Nephron progenitor cell (in vitro differentiated cells): ENCODE results near the gene C16orf78.

ENCODE experiments used
- DNase-seq: peaks from one replicate; pipeline ENCODE4 v3.0.0; 2021
- H3K27ac Mint-ChIP-seq: 2 replicates; pipeline ENCODE4 v1.8.0; 2021; ENCODE audit warnings: mild to moderate bottlenecking, moderate library complexity, mixed read lengths
- H3K27me3 Mint-ChIP-seq: 2 replicates; pipeline ENCODE4 v1.8.0; 2021; ENCODE audit warnings: mild to moderate bottlenecking, low read depth, mixed read lengths; ENCODE audit not compliant: poor library complexity
- H3K36me3 Mint-ChIP-seq: 2 replicates; pipeline ENCODE4 v1.8.0; 2021; ENCODE audit warnings: low read depth, mixed read lengths
- H3K4me1 Mint-ChIP-seq: 2 replicates; pipeline ENCODE4 v1.8.0; 2021; ENCODE audit warnings: mixed read lengths
- H3K4me3 Mint-ChIP-seq: 2 replicates; pipeline ENCODE4 v1.8.0; 2021; ENCODE audit warnings: mild to moderate bottlenecking, moderate library complexity, mixed read lengths
- H3K9me3 Mint-ChIP-seq: 2 replicates; pipeline ENCODE4 v1.8.0; 2021; ENCODE audit warnings: mild to moderate bottlenecking, moderate library complexity, mixed read lengths
- TF ChIP-seq, protein P1 (sequence below): fragments of 200-600 bp; sonication (generic); IDR thresholded peaks from 2 replicates; pipeline ENCODE4 v1.5.0; 2021; ENCODE audit warnings: antibody characterized with exemption

Gene C16orf78

DNA sequence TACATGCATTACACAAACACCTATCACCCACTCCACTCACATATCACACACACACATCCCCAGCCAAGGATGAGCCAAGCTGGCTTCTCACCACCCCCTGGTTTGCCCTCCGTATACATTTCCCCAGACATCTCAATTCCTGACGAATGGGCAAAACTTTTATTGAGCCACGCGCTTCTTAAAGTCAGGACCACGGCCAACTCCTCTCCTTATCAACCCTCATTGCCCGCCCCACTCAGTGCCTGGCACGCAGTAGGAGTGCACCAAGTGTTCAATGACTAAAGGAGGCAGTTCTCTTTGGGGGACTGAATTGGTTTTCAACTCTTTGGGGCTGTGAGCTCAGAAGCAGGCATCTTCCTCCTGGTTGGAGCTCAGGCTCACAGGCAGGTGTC is 22.5 kb upstream of the C16orf78 start:
- TF ChIP-seq, protein P1, sequence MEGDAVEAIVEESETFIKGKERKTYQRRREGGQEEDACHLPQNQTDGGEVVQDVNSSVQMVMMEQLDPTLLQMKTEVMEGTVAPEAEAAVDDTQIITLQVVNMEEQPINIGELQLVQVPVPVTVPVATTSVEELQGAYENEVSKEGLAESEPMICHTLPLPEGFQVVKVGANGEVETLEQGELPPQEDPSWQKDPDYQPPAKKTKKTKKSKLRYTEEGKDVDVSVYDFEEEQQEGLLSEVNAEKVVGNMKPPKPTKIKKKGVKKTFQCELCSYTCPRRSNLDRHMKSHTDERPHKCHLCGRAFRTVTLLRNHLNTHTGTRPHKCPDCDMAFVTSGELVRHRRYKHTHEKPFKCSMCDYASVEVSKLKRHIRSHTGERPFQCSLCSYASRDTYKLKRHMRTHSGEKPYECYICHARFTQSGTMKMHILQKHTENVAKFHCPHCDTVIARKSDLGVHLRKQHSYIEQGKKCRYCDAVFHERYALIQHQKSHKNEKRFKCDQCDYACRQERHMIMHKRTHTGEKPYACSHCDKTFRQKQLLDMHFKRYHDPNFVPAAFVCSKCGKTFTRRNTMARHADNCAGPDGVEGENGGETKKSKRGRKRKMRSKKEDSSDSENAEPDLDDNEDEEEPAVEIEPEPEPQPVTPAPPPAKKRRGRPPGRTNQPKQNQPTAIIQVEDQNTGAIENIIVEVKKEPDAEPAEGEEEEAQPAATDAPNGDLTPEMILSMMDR = no peak
- no peak overlapping the region for H3K4me3 Mint-ChIP-seq

DNA sequence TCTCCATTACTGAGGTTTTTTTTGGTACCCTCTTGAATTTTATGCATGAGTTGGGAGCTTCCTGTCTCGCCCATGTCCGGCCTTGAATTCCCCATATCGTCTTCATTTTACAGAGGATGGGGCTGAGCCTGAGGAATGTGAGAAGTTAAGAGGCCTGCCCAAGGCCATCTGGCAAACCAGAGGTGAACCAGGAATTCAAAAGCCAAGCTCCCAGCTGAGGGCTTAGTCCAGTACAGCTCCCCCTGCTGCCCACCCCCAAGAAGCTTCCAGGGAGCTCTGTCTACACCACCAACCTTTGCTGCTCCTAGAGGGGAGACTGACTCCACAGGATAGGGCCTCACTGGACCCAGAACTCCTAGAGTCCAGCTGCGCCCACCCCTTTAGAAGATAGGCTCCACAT is 20.7 kb upstream of the C16orf78 start:
- H3K27me3 Mint-ChIP-seq = peaks cover 42% of the 10 kb centered on the region
- H3K4me1 Mint-ChIP-seq = peaks cover 4% of the 10 kb centered on the region
- no peaks in the 10 kb centered on the region for H3K9me3 Mint-ChIP-seq
- no peak overlapping the region for H3K27ac Mint-ChIP-seq
- DNase-seq = peak; percentile 44
- H3K4me3 Mint-ChIP-seq = no peak overlapping the region
- no peaks in the 10 kb centered on the region for H3K36me3 Mint-ChIP-seq
- TF ChIP-seq, protein P1 = peak; percentile 39

More for the DNA sequence above, 22.5 kb upstream of the C16orf78 start:
- Mint-ChIP-seq H3K9me3 (no peaks in the 10 kb centered on the region), H3K4me1 (no peaks in the 10 kb centered on the region), H3K36me3 (no peaks in the 10 kb centered on the region), H3K27me3 (peaks cover 50% of the 10 kb centered on the region), H3K27ac (no peak overlapping the region)
- peak; percentile 23 for DNase-seq

DNA sequence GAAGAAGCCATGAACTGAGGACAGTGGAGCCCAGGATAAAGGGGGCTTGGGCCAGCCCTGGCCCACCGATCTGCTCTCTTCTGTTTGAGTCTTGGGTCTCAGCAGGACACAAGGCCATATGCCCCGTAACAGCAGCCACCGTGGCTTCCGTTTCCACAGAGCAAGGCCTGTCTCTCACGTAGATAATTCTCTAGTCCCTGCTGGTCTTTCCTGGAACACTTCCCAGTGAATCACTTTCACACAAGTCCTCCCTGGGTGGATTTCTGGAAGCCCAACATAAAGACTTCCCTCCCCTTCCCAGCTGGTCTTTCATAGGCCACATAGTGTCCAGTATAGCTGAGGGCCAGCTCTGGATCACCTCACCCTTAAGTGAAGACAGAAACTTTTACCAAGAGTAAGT is 19.9 kb upstream of the C16orf78 start:
- no peak overlapping the region for H3K4me3 Mint-ChIP-seq
- DNase-seq = no peak
- TF ChIP-seq, protein P1 = no peak
- peaks cover 4% of the 10 kb centered on the region for H3K4me1 Mint-ChIP-seq
- H3K27me3 Mint-ChIP-seq = peaks cover 35% of the 10 kb centered on the region
- H3K9me3 Mint-ChIP-seq = no peaks in the 10 kb centered on the region
- no peaks in the 10 kb centered on the region for H3K36me3 Mint-ChIP-seq
- H3K27ac Mint-ChIP-seq = no peak overlapping the region

DNA sequence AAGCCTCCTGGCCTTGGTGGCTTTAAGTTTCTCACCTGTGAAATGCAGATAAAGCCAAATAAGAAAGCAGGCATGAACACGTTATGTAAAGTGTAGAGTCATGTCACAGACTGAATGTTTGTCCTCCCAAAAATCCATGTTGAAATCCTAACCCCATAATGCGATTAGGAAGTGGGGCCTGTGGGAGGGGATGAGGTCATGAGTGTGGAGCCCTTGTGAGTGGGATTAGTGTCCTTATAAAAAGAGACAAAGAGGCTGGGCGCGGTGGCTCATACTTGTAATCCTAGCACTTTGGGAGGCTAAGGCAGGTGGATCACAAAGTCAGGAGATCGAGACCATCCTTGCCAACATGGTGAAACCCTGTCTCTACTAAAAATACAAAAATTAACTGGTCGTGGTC is 19.5 kb upstream of the C16orf78 start:
- Mint-ChIP-seq H3K4me1 (peaks cover 4% of the 10 kb centered on the region), H3K36me3 (no peaks in the 10 kb centered on the region), H3K27me3 (peaks cover 31% of the 10 kb centered on the region), H3K9me3 (no peaks in the 10 kb centered on the region), H3K27ac (no peak overlapping the region), H3K4me3 (no peak overlapping the region)
- DNase-seq = no peak
- TF ChIP-seq, protein P1 = no peak

DNA sequence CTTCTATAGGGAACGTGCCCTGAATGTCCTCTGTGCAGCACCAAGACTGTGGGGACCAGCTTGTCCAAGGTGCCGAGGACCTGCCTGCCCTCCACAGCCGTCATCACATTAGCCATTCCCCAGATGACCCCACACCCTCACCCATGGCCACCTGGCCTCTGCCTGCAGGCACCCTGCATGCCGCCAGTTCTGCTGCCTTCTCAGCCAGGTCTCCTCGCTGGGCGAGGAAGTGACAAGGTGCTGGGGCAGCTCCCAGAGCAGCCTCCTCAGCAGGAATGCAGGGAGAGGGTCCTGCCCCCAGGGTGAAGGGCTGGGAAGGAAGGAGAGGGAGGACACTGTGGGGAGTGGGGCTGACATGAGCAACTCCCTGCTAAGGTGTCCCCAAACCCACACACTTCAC is 18.6 kb upstream of the C16orf78 start:
- no peak overlapping the region for H3K4me3 Mint-ChIP-seq
- H3K27me3 Mint-ChIP-seq = peaks cover 22% of the 10 kb centered on the region
- no peaks in the 10 kb centered on the region for H3K36me3 Mint-ChIP-seq

More for the DNA sequence above, 18.6 kb upstream of the C16orf78 start:
- Mint-ChIP-seq H3K9me3 (no peaks in the 10 kb centered on the region), H3K4me1 (peaks cover 4% of the 10 kb centered on the region), H3K27ac (no peak overlapping the region)
- TF ChIP-seq, protein P1 = no peak
- no peak for DNase-seq
